ENCODE measurements around the gene UPP2.

- TF ChIP-seq EZH2 (IDR thresholded peaks at IDR 0.05; ENCODE audit: insufficient read depth, poor library complexity, severe bottlenecking) (no peak), EZH2phosphoT487 (IDR thresholded peaks at IDR 0.05; ENCODE audit: insufficient read depth, low read depth) (no peak)
These were observed 3.2 kb downstream of the UPP2 start for GRCh38 chr2:158104903-158105302.
